HG03060 (cell line): ENCODE measurements around the gene SPTY2D1.
"Not testable (repeated sequence)": the region's sequence is repeated elsewhere in the genome, so short reads cannot be mapped to it uniquely, and the experiment has no call there.

Experiments
- ATAC-seq: cut with Tn5 transposase; IDR thresholded peaks from one replicate; pipeline ENCODE4 v1.9.1; 2021; ENCODE audit warnings: low read depth, moderate number of reproducible peaks; ENCODE audit not compliant: unreplicated experiment

Gene SPTY2D1, protein sequence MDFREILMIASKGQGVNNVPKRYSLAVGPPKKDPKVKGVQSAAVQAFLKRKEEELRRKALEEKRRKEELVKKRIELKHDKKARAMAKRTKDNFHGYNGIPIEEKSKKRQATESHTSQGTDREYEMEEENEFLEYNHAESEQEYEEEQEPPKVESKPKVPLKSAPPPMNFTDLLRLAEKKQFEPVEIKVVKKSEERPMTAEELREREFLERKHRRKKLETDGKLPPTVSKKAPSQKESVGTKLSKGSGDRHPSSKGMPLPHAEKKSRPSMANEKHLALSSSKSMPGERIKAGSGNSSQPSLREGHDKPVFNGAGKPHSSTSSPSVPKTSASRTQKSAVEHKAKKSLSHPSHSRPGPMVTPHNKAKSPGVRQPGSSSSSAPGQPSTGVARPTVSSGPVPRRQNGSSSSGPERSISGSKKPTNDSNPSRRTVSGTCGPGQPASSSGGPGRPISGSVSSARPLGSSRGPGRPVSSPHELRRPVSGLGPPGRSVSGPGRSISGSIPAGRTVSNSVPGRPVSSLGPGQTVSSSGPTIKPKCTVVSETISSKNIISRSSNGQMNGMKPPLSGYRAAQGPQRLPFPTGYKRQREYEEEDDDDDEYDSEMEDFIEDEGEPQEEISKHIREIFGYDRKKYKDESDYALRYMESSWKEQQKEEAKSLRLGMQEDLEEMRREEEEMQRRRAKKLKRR

DNA sequence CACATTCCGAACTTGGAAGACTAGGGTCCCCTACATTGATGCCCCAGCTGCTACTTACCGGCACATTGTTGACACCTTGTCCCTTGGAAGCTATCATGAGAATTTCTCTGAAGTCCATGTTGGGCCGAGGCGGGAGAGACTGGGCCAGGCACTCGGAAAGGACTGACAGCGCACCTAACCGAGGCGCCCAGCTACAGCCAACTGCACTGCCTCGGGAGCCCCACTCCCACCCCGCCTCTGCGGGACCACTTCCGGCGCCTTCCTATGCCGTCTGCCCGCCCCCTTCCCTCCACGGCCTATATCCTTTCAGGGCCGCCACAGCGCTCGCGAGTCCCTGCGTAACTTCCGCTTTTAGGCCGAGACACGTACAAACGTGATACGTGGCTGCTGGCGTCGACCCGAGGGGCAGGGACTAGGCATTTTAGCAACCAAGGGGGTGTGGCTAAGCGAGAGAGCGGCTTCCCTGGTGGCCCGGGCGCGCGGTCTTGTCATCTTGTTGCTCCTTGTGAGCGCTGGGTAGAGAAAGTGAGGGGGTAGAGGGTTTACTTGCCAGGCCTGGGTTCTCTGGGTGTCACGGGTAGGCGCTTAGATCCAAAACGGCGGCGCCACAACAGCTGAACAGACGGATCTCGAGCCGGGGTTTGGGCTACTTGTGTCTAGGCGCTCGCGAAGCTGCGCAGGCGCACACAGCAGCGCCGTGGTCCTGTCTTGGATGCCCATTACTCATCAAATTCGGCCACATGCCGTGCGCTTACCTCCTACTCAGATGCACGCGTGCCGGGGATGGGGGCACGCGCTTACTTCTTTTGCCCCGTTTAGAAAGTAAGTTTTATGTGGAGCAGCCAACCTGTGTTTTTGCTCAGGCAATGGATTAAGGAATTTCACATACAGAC lies at the start of gene SPTY2D1:
TSS of gene SPTY2D1 (minus strand) at position 203 of the 893 bp plus-strand sequence. CDS start at position 118, 85 bp downstream.
- ATAC-seq = peak; percentile 92

DNA sequence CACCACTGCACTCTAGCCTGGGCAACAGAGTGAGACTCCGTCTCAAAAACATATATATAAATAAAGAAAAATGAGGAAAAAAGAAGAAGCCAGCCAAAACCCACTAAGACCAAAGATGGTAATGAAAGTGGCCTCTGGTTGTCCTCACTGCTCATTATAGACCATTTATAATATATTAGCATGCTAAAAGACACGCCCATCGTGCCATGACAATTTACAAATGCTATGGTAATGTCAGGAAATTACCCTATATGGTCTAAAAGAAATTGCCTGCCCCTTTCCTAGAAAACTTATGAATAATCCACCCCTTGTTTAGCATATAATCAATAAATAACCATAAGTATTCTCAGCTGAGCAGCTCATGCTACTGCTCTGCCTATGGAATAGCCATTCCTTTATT lies 48.3 kb upstream of the SPTY2D1 start:
- ATAC-seq = no peak

DNA sequence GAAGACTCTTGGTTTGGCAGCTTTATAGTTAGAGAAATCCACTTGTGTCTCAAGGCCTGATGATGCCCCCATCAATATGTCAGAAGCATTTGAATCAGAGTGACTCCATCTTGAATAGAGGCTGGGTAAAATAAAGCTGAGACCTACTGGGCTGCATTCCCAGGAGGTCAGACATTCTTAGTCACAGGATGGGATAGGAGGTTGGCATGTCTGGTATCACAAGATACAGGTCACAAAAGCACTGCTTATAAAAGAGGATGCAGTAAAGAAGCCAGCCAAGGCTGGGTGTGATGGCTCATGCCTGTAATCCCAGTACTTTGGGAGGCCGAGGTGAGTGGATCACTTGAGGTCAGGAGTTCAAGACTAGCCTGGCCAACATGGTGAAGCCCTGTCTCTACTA lies 47.8 kb upstream of the SPTY2D1 start:
- ATAC-seq = not testable (repeated sequence)

DNA sequence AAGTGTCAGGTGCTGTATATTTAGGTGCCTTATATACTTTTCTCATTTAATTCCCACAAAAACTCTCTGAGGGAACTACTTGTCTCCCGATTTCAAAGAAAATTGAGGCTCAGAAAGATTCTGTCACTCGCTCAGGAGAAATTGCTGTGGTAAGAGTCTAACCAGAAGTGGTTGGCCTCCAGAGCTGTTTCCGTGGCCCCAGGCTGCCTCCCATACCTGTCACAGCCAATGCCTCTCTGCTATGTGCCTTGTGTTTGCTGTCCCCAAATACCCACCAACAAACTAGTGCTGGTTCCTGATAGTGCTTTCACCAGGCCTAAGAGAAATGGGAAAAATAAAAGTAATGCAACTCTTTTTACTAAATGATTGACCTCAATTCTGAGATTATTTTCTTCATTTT lies 43.4 kb upstream of the SPTY2D1 start:
- no peak for ATAC-seq

DNA sequence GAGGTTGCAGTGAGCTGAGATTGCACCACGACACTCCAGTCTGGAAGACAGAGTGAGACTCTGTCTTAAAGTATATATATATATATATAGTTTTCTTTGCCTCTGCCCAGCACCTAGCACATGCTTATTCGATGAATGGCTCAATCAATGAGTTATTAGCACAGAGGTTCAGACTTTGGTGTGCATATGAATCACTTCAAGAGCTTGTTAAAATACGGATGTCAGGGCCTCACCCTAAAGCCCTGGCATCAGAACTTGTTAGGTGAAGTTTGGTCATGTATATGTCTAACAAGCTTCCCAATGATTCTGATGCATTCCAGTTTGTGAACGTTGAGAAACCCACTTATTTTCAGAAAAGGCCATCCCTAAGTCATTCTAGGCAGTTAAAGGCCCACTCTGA lies 42.7 kb upstream of the SPTY2D1 start:
- ATAC-seq = no peak

DNA sequence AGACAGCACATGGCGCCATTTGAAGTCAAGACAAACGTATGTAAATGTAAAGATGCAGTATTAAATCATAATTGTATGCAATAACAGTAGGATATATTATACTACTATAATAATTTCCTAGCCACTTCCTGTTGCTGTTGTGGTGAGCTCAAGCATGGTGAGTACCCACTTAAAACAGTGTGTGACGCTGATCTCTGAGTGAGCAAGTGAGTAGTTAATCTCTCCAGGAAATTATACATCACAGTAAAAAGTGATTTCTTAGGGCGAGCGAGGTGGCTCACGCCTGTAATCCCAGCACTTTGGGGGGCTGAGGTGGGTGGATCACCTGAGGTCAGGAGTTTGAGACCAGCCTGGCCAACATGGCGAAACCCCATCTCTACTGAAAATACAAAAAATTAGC lies 38.1 kb upstream of the SPTY2D1 start:
- ATAC-seq = not testable (repeated sequence)

DNA sequence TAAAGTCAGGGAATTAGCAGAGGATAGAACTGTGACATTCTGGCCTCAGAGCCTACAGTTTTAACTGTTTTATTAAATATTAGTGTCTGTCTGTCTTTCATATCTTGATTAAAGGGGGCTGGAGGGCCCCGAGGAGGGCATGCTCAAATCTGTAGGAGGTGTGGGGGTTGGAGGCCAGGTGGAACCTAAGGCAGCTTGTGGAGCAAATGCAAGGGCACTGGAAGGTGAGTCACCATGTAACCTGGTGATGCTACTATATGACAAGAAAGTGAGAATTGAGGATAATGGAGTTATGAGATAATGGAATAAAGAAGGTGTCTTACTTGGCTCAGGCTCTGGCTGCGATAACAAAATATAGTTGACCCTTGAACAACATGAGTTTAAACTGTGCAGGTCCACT lies 37.1 kb upstream of the SPTY2D1 start:
- ATAC-seq = no peak

DNA sequence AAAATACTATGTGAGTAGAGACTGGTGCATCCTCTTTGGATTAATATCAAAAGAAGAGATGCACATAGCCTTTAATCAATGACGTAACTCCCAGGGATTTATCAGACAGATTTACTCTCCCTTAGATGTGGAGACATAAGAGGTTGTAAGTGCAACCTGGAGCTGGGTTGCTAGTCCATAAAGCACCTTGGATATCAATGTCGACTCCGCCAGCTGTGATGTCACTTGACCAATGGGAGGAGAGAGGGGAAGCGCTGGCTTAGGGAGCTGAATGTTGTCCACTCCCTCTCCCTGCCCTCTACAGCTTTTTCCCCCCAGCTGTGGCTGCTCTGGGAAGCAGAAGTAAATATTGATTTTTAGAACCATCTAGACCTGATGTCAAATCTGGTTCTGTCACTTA lies 35.6 kb upstream of the SPTY2D1 start:
- no peak for ATAC-seq

DNA sequence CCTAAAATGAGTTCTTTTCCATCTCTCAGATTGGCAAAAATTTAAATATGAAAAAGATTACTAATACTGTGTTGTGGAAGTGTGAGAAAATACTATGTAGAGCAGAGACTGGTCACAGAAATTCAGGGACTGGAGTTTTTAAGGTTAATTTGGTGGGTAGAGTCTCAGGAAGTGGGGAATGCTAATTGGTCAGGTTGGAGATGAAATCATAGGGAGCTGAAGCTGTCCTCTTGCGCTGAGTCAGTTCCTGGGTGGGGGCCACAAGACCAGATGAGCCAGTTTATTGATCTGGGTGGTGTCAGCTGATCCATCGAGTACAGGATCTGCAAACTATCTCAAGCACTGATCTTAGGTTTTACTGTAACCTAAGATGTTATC lies 35.1 kb upstream of the SPTY2D1 start:
- no peak for ATAC-seq

DNA sequence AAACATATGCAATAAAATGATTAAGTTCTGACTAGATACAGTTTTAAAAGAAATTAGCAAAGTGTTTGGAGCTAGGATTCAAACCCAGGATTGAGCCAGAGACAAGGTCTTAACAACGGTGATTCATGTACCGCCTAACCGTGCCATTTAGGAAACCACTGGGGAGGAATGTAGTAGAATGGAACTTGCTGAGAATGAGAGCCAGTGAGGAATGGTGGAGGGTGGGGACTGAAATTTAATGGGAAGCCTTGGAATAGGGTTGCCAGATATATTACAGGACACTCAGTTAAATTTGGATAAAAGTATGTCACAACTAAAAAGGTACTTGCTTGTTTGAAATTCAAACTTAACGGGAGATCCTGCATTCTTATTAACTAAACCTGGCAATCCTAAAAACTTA lies 34.0 kb upstream of the SPTY2D1 start:
- no peak for ATAC-seq

DNA sequence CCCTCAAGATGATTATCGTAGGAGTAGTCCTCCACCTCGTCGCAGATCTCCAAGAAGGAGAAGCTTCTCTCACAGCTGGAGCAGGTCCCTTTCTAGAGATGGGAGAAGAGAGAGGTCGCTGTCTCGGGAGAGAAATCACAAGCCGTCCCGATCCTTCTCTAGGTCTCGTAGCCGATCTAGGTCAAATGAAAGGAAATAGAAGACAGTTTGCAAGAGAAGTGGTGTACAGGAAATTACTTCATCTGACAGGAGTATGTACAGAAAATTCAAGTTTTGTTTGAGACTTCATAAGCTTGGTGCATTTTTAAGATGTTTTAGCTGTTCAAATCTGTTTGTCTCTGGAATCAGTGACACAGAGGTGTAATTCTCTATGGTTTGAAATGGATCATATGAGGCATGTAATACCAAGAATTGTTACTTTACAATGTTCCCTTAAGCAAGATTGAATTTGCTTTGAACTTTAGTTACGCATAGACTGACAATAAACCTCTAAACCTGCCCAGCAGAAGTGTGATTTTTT lies 31.3 kb upstream of the SPTY2D1 start:
- not testable (repeated sequence) for ATAC-seq

DNA sequence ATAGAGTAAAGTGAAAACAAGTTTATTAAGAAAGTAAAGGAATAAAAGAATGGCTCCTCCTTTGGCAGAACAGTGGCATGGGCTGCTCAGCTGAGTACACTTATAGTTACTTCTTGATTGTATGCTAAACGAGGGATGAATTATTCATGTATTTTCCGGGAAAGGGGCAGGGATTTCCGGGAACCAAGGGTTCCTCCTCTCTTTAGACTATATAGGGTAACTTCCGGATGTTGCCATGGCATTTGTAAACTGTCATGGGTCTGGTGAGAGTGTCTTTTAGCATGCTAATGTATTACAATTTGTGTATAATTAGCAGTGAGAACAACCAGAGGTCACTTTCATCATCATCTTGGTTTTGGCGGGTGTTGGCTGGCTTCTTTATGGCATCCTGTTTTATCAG lies 23.5 kb upstream of the SPTY2D1 start:
- no peak for ATAC-seq

DNA sequence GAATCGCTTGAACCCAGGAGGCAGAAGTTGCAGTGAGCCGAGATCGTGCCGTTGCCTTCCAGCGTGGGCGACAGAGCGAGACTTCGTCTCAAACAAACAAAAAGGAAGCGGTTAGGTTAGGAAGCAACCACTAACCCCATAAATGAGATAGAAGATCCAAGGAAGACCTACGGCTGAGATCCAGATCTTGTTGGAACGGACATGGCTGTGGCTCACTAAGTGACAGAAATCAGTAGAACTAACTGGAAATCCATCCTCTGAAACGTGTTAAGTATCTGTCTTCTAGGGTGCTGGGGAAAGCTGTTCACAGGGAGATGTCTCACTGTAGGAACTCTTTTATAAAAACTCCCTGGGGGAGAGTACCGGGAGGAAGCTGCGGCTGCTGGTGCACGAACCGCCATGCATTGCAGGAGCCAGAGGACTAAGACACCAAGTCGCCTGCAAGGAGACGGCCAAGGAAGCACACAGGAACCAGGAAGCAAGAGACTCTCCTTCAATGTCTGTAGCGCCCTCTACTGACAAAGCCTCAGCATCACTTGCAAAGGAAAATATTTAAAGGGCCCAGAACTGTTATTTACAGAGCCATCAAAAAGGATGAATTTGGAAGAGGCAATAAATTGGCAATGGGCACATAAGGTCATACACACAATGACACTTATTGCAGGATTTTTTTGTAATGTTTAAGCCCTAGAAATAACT lies 16.9 kb upstream of the SPTY2D1 start:
- ATAC-seq = no peak

DNA sequence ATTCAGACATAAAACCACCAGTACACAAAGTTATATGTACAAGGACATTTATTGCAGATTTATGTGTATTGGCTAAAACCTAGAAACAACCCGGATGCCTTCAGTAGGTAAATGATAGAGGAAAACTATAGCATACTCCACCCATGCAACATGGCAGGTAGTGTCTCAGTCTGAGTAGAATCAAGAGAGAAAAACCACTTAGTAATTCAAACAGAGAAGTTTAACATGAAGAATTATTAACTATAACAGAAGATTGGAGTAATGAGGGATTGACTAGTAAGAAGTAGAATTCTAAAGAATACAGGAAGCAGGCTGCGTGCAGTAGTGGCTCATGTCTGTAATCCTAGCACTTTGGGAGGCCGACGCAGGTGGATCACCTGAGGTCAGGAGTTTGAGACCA lies 16.2 kb upstream of the SPTY2D1 start:
- no peak for ATAC-seq

DNA sequence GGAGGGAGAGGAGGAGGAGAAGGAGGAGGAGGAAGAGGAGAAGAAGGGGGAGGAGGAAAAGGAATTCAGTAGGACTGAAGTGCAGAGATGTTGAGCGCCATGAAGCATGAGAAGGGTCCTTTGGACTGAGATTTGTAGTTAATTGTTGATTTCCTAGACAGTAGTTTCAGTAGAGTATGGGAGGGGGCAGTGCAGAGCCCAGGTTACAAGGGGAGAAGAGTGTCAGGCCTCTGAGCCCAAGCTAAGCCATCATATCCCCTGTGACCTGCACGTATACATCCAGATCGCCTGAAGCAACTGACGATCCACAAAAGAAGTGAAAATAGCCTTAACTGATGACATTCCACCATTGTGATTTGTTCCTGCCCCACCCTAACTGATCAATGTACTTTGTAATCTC lies 8.9 kb upstream of the SPTY2D1 start:
- not testable (repeated sequence) for ATAC-seq

DNA sequence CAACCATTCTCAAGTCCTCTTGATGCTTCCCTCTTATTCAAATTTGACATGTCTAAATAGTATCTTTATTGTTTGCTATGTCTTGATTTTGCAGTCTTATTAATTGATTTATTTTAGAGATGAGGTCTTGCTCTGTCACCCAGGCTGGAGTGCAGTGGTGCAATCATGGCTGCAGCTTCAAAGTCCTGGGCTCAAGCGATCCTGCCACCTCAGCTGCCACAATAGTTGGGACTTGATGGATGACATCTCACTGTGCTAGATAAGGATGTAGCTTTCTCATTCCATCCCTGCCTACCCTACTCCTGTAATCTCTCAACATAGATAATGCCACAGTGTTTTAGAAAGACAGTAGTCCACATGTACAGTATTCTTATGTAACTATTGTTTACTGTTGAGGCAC lies 7.5 kb upstream of the SPTY2D1 start:
- ATAC-seq = no peak

DNA sequence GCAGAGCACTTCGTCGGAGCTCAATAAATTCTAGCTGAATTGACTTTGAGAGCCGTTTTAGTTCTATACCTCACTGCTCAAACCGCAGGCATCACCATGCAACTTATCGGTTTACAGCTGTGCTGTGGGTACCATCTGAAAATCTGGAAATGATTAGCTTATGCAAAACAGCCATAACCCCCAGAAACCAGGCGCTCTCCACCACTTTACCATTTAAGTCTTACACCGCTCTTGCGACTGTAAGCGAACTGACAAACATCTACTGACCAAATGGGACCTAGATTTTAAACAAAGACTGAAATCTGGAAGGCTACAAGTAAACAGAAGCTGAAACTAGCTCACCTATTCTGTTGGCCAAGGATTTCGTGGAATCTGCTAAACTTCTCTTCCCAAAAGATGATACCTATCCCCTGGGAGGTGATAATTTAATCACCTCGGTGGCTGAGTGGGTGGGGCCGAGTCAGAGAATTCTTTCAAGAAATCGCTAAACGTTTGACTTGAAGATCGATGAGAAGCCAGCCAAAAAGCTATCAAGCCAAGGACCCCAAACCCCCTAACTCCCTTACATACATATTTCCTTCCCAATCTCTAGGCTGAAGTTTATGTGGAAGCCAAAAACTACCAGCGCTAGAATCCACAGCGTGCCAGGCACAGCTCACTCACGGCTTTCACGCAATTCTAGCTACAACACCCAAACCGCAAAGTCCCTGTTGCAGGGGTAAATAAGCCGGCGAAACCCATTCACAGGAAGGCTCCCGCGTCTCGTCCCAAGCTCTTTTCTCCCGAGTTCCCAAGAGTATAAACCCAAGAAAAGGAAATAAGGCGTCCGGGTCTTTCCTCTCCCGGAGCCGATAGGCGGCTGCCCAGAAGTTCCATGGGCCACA lies 644 bp downstream of the SPTY2D1 start:
- ATAC-seq = peak; percentile 48

DNA sequence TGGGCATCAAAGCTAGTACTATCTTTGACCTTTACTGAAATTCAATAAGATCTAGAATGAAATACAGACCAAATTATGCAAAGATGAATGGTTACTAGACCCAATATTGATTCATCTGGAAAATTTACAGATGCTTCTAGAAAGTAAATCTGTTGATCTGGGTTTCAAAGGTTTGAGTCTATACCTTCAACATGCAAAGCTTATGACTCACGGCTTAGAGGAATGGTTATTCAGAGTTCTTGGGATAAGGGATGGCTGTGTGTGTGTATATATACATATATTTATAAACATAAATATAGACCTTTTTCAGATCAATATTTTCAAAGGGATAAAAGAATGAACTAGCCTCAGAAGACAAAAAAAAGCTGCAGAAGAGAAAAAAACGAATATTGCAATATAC lies 1.3 kb downstream of the SPTY2D1 start:
- ATAC-seq = no peak

DNA sequence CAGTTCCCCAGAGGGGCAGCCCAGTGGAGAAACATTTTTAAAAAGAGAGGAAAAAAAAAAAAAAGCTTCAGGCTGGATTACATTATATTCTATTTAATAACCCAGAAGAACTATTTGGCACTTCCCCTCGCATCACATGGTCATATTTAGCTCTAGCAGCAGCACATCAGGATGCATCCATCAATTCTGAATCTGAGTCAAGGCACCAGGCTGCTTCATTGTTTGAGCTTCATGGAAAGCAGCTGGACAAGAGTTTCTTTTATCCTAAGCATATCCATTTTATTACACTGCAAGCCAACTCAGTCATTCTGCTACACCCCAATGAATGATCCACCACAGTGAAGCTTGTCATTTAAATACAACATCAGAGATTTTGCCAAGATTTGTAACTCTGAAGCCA lies 10.0 kb downstream of the SPTY2D1 start:
- ATAC-seq = no peak
